WI38 (cell line): ENCODE results near the gene DNM2.

Source experiments
- H3K4me3 ChIP-seq: 2 replicates; pipeline ENCODE4 v1.5.1; 2011; ENCODE audit warnings: low read depth, mild to moderate bottlenecking, control low read depth, low read length
- TF ChIP-seq, protein P1 (sequence below): IDR thresholded peaks from 2 replicates; pipeline ENCODE4 v1.5.1; 2012; ENCODE audit warnings: low read depth, mild to moderate bottlenecking, control low read depth, low read length

The DNM2 gene

DNA sequence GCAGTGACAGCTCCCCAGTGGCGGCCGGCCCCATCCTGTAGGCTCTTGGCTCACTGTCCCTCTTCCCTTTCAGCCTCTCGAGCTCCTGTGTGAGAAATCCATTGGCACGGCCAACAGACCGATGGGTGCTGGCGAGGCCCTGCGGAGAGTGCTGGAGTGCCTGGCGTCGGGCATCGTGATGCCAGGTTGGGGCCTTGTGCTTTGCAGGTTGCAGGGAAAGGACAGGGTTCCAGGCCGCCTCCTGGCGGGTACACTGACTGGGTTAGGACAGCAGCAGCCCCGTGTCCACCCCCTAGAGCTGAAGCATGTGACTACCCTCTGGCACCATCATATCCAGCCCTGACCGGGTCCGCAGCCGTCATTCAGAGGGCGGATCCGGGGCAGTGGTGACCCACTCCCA is 38.1 kb upstream of the DNM2 start:
- no peak overlapping the region for H3K4me3 ChIP-seq
- TF ChIP-seq, protein P1, sequence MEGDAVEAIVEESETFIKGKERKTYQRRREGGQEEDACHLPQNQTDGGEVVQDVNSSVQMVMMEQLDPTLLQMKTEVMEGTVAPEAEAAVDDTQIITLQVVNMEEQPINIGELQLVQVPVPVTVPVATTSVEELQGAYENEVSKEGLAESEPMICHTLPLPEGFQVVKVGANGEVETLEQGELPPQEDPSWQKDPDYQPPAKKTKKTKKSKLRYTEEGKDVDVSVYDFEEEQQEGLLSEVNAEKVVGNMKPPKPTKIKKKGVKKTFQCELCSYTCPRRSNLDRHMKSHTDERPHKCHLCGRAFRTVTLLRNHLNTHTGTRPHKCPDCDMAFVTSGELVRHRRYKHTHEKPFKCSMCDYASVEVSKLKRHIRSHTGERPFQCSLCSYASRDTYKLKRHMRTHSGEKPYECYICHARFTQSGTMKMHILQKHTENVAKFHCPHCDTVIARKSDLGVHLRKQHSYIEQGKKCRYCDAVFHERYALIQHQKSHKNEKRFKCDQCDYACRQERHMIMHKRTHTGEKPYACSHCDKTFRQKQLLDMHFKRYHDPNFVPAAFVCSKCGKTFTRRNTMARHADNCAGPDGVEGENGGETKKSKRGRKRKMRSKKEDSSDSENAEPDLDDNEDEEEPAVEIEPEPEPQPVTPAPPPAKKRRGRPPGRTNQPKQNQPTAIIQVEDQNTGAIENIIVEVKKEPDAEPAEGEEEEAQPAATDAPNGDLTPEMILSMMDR, result no peak

DNA sequence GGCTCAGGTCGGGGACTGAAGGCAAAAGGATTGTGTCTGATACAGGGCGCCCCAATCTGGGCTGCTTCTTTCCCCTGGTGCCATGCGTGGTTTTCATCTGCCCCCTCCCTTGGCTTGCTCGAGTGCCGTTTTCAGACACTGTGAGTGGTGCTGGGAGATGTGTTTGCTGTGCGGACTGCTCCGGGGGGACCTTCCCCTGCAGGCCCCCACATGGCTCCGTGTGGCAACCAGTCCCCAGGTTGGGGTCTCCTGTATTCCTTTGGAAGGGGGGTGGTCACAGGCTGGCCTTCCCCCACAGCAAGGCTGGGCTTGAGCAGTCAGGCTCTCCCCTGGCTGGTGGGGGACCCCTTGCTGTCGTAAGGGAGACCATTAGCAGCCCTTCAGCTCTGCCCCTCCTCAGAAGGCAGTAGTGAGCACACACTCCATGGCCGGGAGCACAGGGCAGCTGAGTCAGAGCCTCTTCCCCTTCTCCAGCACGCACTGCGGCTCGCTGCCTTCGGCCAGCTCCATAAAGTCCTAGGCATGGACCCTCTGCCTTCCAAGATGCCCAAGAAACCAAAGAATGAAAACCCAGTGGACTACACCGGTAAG is 37.2 kb upstream of the DNM2 start:
- TF ChIP-seq, protein P1, result no peak
- H3K4me3 ChIP-seq, result no peak overlapping the region

DNA sequence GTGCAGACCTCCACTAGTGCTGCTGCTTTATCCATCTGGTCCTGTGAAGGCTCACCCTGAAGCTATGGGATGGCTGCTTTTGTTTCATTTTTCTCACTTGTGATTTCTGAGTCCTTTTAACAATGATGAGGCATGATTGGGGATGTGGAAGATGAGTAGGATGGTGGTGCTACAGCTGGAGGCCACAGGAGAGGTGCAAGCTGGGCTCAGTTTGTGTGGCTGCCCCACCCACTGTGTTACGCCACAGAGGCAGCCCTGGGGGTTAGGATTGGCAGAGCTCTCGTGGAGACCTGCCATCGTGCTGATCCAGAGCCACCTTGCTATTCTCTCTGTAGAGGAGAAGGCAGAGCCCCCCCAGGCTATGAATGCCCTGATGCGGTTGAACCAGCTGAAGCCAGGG is 36.2 kb upstream of the DNM2 start:
- H3K4me3 ChIP-seq, result no peak overlapping the region
- TF ChIP-seq, protein P1, result no peak

- TF ChIP-seq, protein P1, result no peak
- no peak overlapping the region for H3K4me3 ChIP-seq
These were observed 35.3 kb upstream of the DNM2 start for GRCh38 chr19:10682397-10683063.

DNA sequence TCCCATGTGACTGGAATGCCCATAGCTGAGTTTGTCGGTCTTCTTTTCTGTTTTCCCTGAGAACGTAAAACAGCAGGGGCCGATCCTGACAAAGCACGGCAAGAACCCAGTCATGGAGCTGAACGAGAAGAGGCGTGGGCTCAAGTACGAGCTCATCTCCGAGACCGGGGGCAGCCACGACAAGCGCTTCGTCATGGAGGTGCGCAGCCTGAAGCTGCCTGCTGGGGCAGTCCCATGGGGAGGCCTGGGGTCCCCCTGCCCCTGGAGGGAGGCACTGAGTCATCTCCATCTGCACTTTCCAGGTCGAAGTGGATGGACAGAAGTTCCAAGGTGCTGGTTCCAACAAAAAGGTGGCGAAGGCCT is 34.8 kb upstream of the DNM2 start:
- H3K4me3 ChIP-seq, result no peak overlapping the region
- TF ChIP-seq, protein P1, result no peak

DNA sequence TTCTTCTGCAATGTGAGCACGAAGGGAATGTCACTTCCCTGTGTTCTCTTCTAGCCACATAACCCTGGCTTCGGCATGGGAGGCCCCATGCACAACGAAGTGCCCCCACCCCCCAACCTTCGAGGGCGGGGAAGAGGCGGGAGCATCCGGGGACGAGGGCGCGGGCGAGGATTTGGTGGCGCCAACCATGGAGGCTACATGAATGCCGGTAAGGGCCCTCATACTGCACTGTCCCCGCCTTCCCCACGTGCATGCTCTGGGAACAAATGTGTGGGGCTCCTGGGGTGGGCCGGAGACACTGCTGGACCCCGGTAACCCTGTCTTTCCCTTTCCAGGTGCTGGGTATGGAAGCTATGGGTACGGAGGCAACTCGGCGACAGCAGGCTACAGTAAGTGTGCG is 34.3 kb upstream of the DNM2 start:
- no peak overlapping the region for H3K4me3 ChIP-seq
- TF ChIP-seq, protein P1, result no peak

DNA sequence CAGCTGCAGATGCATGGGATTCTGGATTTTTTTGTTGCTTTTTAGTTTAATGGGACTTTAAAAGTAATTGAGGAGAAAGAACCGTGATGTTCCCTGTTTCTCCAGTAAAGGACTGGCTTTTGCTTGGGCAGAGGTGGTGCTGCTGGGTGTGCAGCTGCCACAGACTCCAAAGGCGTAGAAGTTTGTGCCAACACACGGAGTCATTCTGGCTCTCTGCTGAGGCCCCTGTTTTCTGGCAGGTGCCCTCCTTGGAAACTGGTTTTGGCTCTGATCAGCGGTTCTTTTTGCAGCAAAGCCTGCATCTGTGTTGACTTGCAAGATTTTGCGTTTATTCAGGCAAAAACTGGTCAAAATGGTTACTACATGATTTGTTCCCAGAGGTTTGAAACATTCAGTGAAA is 32.7 kb upstream of the DNM2 start:
- TF ChIP-seq, protein P1, result no peak
- no peak overlapping the region for H3K4me3 ChIP-seq
